ENCODE results near the gene GRWD1. TPM values are rescaled to one million over a fixed set of nuclear protein-coding genes. Genes with fewer than 3 reads are reported as not detected.

Gene GRWD1
- total and polyA plus RNA-seq, 10 donors = 5.5 to 34.5 (median 25.4) TPM

GRCh38 chr19:48413879-48414587 is 31.8 kb upstream of the GRWD1 start:
- Histone ChIP-seq H3K4me1 (peaks cover 0 to 34% (median 19%) of the 10 kb centered on the region in 6 donors), H3K27me3 (replicated peaks in 1 of 7) (peaks cover 0 to 47% (median 19%) of the 10 kb centered on the region in 7 donors), H3K36me3 (no peaks in the 10 kb centered on the region), H3K27ac (peak overlapping the region in 2 of 8 donors; percentile 19 to 45), H3K9me3 (no peaks in the 10 kb centered on the region), H3K4me3 (peak overlapping the region in 1 of 8 donors; percentile 63)
- no peak for DNase-seq
- TF ChIP-seq, protein P1, sequence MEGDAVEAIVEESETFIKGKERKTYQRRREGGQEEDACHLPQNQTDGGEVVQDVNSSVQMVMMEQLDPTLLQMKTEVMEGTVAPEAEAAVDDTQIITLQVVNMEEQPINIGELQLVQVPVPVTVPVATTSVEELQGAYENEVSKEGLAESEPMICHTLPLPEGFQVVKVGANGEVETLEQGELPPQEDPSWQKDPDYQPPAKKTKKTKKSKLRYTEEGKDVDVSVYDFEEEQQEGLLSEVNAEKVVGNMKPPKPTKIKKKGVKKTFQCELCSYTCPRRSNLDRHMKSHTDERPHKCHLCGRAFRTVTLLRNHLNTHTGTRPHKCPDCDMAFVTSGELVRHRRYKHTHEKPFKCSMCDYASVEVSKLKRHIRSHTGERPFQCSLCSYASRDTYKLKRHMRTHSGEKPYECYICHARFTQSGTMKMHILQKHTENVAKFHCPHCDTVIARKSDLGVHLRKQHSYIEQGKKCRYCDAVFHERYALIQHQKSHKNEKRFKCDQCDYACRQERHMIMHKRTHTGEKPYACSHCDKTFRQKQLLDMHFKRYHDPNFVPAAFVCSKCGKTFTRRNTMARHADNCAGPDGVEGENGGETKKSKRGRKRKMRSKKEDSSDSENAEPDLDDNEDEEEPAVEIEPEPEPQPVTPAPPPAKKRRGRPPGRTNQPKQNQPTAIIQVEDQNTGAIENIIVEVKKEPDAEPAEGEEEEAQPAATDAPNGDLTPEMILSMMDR (IDR thresholded peaks at IDR 0.05 in 8 of 11, conservative IDR thresholded peaks at IDR 0.05 in 3 of 11) = no peak
- TF ChIP-seq POLR2A (IDR thresholded peaks at IDR 0.05) (no peak), POLR2AphosphoS5 (IDR thresholded peaks at IDR 0.05) (no peak)
- WGBS, 5 donors = 42 to 58% (median 50%) methylated on average over 21 to 24 of the region's 24 CpGs
- intact Hi-C loops (cut with DNase I; ENCODE audit: low total_unique reads) = no loop called here

- Histone ChIP-seq H3K27me3 (replicated peaks in 1 of 7) (peaks cover 0 to 49% (median 19%) of the 10 kb centered on the region in 7 donors), H3K9me3 (no peaks in the 10 kb centered on the region), H3K4me1 (peaks cover 0 to 38% (median 22%) of the 10 kb centered on the region in 6 donors), H3K4me3 (peak overlapping the region in 5 of 8 donors; percentile 7 to 63 (median 32)), H3K36me3 (no peaks in the 10 kb centered on the region), H3K27ac (peak overlapping the region in 1 of 8 donors; percentile 19)
- intact Hi-C loops (cut with DNase I; ENCODE audit: low total_unique reads) = no loop called here
- DNase-seq = peak; percentile 85
- no peak for TF ChIP-seq POLR2AphosphoS5 (IDR thresholded peaks at IDR 0.05)
- TF ChIP-seq POLR2A (IDR thresholded peaks at IDR 0.05) = no peak
- TF ChIP-seq, protein P1 (IDR thresholded peaks at IDR 0.05 in 8 of 11, conservative IDR thresholded peaks at IDR 0.05 in 3 of 11) = no peak
- 2 to 11% (median 6%) methylated on average over 9 to 14 of the region's 14 CpGs for WGBS, 5 donors
Measured at GRCh38 chr19:48415395-48415794, 30.4 kb upstream of the GRWD1 start.

- 26 to 38% (median 34%) methylated on average over 26 to 30 of the region's 30 CpGs for WGBS, 5 donors
- H3K4me3 ChIP-seq = peak overlapping the region in 6 of 8 donors; percentile 7 to 63 (median 20)
- no peak for DNase-seq
Measured at GRCh38 chr19:48415806-48416221, 30.0 kb upstream of the GRWD1 start.

DNA sequence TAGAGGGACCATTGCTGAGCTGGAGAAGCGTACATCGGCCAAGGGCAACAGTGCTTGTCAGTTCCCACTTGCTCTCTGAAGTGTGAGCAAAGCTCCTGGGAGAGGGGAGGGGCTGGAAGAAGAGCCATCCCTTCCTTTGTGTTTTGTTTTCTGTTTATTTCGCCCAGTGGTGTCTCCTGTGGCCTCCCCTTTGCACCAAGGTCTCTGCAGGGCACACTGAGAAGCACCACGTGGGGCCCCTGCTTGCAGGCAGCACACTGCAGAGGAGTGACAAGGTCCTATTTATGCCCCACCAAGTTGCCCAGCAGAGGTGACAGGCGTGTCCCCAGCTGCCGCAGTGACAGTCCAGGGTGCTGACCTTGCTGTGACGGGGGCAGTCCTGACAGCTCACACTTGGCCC is 28.4 kb upstream of the GRWD1 start:
- peaks cover 0 to 44% (median 19%) of the 10 kb centered on the region in 7 donors for H3K27me3 ChIP-seq (replicated peaks in 1 of 7)
- intact Hi-C loops (cut with DNase I; ENCODE audit: low total_unique reads) = no loop called here
- no peak overlapping the region for H3K4me3 ChIP-seq
- no peak for DNase-seq
- TF ChIP-seq POLR2A (IDR thresholded peaks at IDR 0.05) = no peak
- TF ChIP-seq POLR2AphosphoS5 (IDR thresholded peaks at IDR 0.05) = no peak
- TF ChIP-seq, protein P1 (IDR thresholded peaks at IDR 0.05 in 8 of 11, conservative IDR thresholded peaks at IDR 0.05 in 3 of 11) = no peak
- H3K9me3 ChIP-seq = no peaks in the 10 kb centered on the region
- peaks cover 0 to 38% (median 22%) of the 10 kb centered on the region in 6 donors for H3K4me1 ChIP-seq
- no peak overlapping the region for H3K27ac ChIP-seq
- H3K36me3 ChIP-seq = no peaks in the 10 kb centered on the region
- 73 to 90% (median 84%) methylated on average over 6 to 7 of the region's 7 CpGs for WGBS, 5 donors

More at GRCh38 chr19:48415806-48416221, 30.0 kb upstream of the GRWD1 start:
- H3K36me3 ChIP-seq = no peaks in the 10 kb centered on the region
- H3K27ac ChIP-seq = no peak overlapping the region
- peaks cover 0 to 38% (median 22%) of the 10 kb centered on the region in 6 donors for H3K4me1 ChIP-seq
- TF ChIP-seq, protein P1 (IDR thresholded peaks at IDR 0.05 in 8 of 11, conservative IDR thresholded peaks at IDR 0.05 in 3 of 11) = no peak
- TF ChIP-seq POLR2A (IDR thresholded peaks at IDR 0.05) (no peak), POLR2AphosphoS5 (IDR thresholded peaks at IDR 0.05) (no peak)
- intact Hi-C loops (cut with DNase I; ENCODE audit: low total_unique reads) = no loop called here
- no peaks in the 10 kb centered on the region for H3K9me3 ChIP-seq
- peaks cover 0 to 49% (median 19%) of the 10 kb centered on the region in 7 donors for H3K27me3 ChIP-seq (replicated peaks in 1 of 7)
